Parathyroid adenoma (tissue), 2 donors: ENCODE measurements around the gene PTPA.

Experiments used
- H2AFZ ChIP-seq: fragments of 300-600 bp; sonication (generic); one replicate; pipeline ENCODE4 v1.7.0; 2017; ENCODE audit warnings: antibody characterized with exemption, mild to moderate bottlenecking
- H3K27ac ChIP-seq: fragments of 300-600 bp; sonication (generic); one replicate; pipeline ENCODE4 v1.7.0; 2017
- H3K27me3 ChIP-seq: fragments of 300-600 bp; sonication (generic); one replicate; pipeline ENCODE4 v1.7.0; 2017; ENCODE audit warnings: low read length; ENCODE audit not compliant: control insufficient read depth, insufficient read depth
- H3K36me3 ChIP-seq: fragments of 300-600 bp; sonication (generic); one replicate; pipeline ENCODE4 v1.7.0; 2017; ENCODE audit warnings: low read length; ENCODE audit not compliant: control insufficient read depth, insufficient read depth
- H3K4me1 ChIP-seq: fragments of 300-600 bp; sonication (generic); one replicate; pipeline ENCODE4 v1.7.0; 2017; ENCODE audit warnings: control low read depth
- H3K4me2 ChIP-seq: fragments of 300-600 bp; sonication (generic); one replicate; pipeline ENCODE4 v1.7.0; 2017; ENCODE audit warnings: low read length
- H3K4me3 ChIP-seq: fragments of 300-600 bp; sonication (generic); one replicate; pipeline ENCODE4 v1.7.0; 2017; ENCODE audit warnings: low read depth, low read length
- H3K79me2 ChIP-seq: fragments of 300-600 bp; sonication (generic); one replicate; pipeline ENCODE4 v1.7.0; 2017; ENCODE audit warnings: control low read depth
- H3K9ac ChIP-seq: fragments of 300-600 bp; sonication (generic); one replicate; pipeline ENCODE4 v1.7.0; 2017; ENCODE audit warnings: mild to moderate bottlenecking
- H3K9me3 ChIP-seq: fragments of 300-600 bp; sonication (generic); one replicate; pipeline ENCODE4 v1.7.0; 2017; ENCODE audit warnings: low read length; ENCODE audit not compliant: control insufficient read depth
- TF ChIP-seq, protein P1 (sequence below): fragments of 300-600 bp; sonication (generic); IDR thresholded peaks from one replicate; pipeline ENCODE4 v1.7.0; 2017; ENCODE audit warnings: antibody characterized with exemption, mild to moderate bottlenecking
- donor health status: primary hyperparathyroidism.

Gene PTPA

GRCh38 chr9:129139993-129140396 is 28.8 kb downstream of the PTPA start:
- H3K4me2 ChIP-seq: peak overlapping the region; percentile 79
- H3K27me3 ChIP-seq: no peaks in the 10 kb centered on the region
- H3K36me3 ChIP-seq: no peaks in the 10 kb centered on the region
- peak overlapping the region; percentile 45 for H2AFZ ChIP-seq
- H3K9ac ChIP-seq: peak overlapping the region; percentile 74
- peaks cover 8% of the 10 kb centered on the region for H3K79me2 ChIP-seq
- peaks cover 38% of the 10 kb centered on the region for H3K4me1 ChIP-seq
- H3K9me3 ChIP-seq: no peaks in the 10 kb centered on the region
- TF ChIP-seq, protein P1, sequence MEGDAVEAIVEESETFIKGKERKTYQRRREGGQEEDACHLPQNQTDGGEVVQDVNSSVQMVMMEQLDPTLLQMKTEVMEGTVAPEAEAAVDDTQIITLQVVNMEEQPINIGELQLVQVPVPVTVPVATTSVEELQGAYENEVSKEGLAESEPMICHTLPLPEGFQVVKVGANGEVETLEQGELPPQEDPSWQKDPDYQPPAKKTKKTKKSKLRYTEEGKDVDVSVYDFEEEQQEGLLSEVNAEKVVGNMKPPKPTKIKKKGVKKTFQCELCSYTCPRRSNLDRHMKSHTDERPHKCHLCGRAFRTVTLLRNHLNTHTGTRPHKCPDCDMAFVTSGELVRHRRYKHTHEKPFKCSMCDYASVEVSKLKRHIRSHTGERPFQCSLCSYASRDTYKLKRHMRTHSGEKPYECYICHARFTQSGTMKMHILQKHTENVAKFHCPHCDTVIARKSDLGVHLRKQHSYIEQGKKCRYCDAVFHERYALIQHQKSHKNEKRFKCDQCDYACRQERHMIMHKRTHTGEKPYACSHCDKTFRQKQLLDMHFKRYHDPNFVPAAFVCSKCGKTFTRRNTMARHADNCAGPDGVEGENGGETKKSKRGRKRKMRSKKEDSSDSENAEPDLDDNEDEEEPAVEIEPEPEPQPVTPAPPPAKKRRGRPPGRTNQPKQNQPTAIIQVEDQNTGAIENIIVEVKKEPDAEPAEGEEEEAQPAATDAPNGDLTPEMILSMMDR: no peak
- peak overlapping the region; percentile 69 for H3K4me3 ChIP-seq
- peak overlapping the region; percentile 100 for H3K27ac ChIP-seq

GRCh38 chr9:129140397-129141065 is 29.3 kb downstream of the PTPA start:
- Histone ChIP-seq H3K79me2 (peaks cover 8% of the 10 kb centered on the region), H3K9ac (peak overlapping the region; percentile 74), H3K9me3 (no peaks in the 10 kb centered on the region), H3K27me3 (no peaks in the 10 kb centered on the region), H3K27ac (peak overlapping the region; percentile 100), H3K4me1 (peaks cover 38% of the 10 kb centered on the region), H3K4me2 (peak overlapping the region; percentile 83), H2AFZ (peak overlapping the region; percentile 45), H3K4me3 (peak overlapping the region; percentile 69), H3K36me3 (no peaks in the 10 kb centered on the region)
- TF ChIP-seq, protein P1: no peak

DNA sequence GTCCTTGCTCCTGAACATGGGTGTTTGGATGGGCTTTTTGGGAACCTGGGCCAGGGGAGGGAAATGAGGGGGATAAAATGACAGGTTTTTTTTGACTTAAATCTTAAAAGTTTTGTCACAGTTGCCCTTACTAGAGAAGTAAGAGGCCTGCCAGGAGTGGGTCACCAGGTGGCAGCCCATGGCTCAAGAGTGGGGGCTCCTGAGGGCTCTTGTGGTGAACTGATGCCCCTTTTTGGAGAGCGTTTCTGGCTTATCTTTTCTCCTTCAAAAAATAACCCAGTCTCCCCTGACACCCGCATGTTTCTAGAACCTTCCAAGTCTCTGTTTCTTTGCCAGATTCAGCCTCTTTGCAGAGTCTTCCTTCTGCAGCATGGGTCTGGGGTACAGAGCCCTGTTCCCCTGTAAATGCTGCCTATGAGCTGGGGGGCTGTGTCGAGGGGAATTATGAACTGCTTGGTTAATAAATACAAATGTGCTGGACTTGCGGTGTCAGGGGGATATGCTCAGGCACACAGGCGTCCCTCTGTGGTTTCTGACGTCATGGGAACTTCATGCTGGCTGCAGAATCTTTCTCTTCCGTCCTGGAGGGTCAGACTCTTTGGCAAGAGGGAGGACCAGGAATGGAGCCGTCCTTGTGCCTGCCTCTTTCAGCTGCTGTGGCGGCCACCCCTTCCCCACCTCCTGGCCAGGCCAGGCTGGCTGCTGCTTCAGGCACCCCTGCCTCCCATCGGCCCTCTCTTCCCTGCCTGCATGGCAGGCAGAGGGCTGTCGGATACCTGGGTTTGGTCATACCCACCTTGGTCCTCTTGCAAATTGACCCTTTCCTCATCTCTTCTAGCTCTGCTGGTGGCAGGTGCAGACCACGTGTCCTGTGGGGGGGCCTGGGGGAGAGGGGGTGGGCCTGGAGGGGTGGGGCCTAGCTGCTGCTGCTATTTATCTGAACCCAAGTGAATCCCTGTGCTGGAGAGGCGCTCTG is 30.1 kb downstream of the PTPA start:
- peak overlapping the region; percentile 100 for H3K27ac ChIP-seq
- H3K4me2 ChIP-seq: peak overlapping the region; percentile 83
- no peak overlapping the region for H3K9ac ChIP-seq
- peaks cover 38% of the 10 kb centered on the region for H3K4me1 ChIP-seq
- H3K4me3 ChIP-seq: peak overlapping the region; percentile 43
- peaks cover 8% of the 10 kb centered on the region for H3K79me2 ChIP-seq
- H3K27me3 ChIP-seq: no peaks in the 10 kb centered on the region
- H3K36me3 ChIP-seq: no peaks in the 10 kb centered on the region
- no peak overlapping the region for H2AFZ ChIP-seq
- TF ChIP-seq, protein P1: no peak
- no peaks in the 10 kb centered on the region for H3K9me3 ChIP-seq

GRCh38 chr9:129142138-129142935 is 31.1 kb downstream of the PTPA start:
- Histone ChIP-seq H3K4me1 (peaks cover 38% of the 10 kb centered on the region), H3K4me2 (no peak overlapping the region), H3K79me2 (peaks cover 8% of the 10 kb centered on the region), H2AFZ (no peak overlapping the region), H3K9ac (no peak overlapping the region), H3K27me3 (no peaks in the 10 kb centered on the region), H3K36me3 (no peaks in the 10 kb centered on the region), H3K4me3 (peak overlapping the region; percentile 18), H3K9me3 (no peaks in the 10 kb centered on the region), H3K27ac (peak overlapping the region; percentile 100)
- TF ChIP-seq, protein P1: no peak
